Fibroblast of mammary gland (primary cell): Measurements from ENCODE around the gene FGGY.
"Not testable (repeated sequence)": the region's sequence is repeated elsewhere in the genome, so short reads cannot be mapped to it uniquely, and the experiment has no call there.

Experiments
- DNase-seq: peaks from one replicate; pipeline ENCODE4 v3.0.0-alpha.2; 2010; ENCODE audit warnings: low read depth
- H3K4me3 ChIP-seq: 2 replicates; pipeline ENCODE4 v1.5.1; 2011; ENCODE audit warnings: low read depth, mild to moderate bottlenecking, low read length, moderate library complexity; ENCODE audit not compliant: control insufficient read depth
- CTCF ChIP-seq: conservative IDR thresholded peaks from 2 replicates; pipeline ENCODE4 v1.5.1; 2011; ENCODE audit warnings: low read depth, low read length, inconsistent platforms; ENCODE audit not compliant: control insufficient read depth, insufficient read depth

The FGGY gene

GRCh38 chr1:59486615-59487014 is 189.7 kb downstream of the FGGY start:
- TF ChIP-seq CTCF, result no peak
- H3K4me3 ChIP-seq, result no peak overlapping the region
- DNase-seq, result no peak

- no peak for TF ChIP-seq CTCF
- H3K4me3 ChIP-seq, result no peak overlapping the region
- peak; percentile 30 for DNase-seq
Measured at GRCh38 chr1:59487335-59488031, 190.6 kb downstream of the FGGY start.

GRCh38 chr1:59492500-59492899 is 195.6 kb downstream of the FGGY start:
- no peak overlapping the region for H3K4me3 ChIP-seq
- TF ChIP-seq CTCF, result no peak
- no peak for DNase-seq

GRCh38 chr1:59494145-59494833 is 197.4 kb downstream of the FGGY start:
- no peak for TF ChIP-seq CTCF
- no peak overlapping the region for H3K4me3 ChIP-seq
- DNase-seq, result peak; percentile 34

GRCh38 chr1:59496156-59496555 is 199.3 kb downstream of the FGGY start:
- not testable (repeated sequence) for DNase-seq, H3K4me3 ChIP-seq

- H3K4me3 ChIP-seq, result no peak overlapping the region
- TF ChIP-seq CTCF, result no peak
- DNase-seq, result no peak
Measured at GRCh38 chr1:59497616-59498015, 200.7 kb downstream of the FGGY start.

GRCh38 chr1:59498640-59499039 is 201.7 kb downstream of the FGGY start:
- no peak for TF ChIP-seq CTCF
- peak; percentile 75 for DNase-seq
- H3K4me3 ChIP-seq, result no peak overlapping the region
